Osteoblast (primary cell): ENCODE measurements around the gene R3HCC1L. TPM values are rescaled to one million over a fixed set of nuclear protein-coding genes. Genes with fewer than 3 reads are reported as not detected.

Experiments
- DNase-seq: peaks from one replicate; pipeline ENCODE4 v3.0.0; 2011; ENCODE audit warnings: low spot score, mixed read lengths; ENCODE audit not compliant: insufficient read length; ENCODE audit errors: missing footprints
- H2AFZ ChIP-seq: 2 replicates; pipeline ENCODE4 v1.6.0; 2011; ENCODE audit warnings: mild to moderate bottlenecking, low read length
- H3K27ac ChIP-seq: 2 replicates; pipeline ENCODE4 v1.5.1; 2011; ENCODE audit warnings: mild to moderate bottlenecking, low read depth, low read length, moderate library complexity
- H3K27me3 ChIP-seq: 2 replicates; pipeline ENCODE4 v1.6.0; 2012; ENCODE audit warnings: mild to moderate bottlenecking, control low read depth, inconsistent platforms, low read length, moderate library complexity; ENCODE audit not compliant: insufficient read depth
- H3K36me3 ChIP-seq: 2 replicates; pipeline ENCODE4 v1.5.1; 2011; ENCODE audit warnings: mild to moderate bottlenecking, low read length, control low read depth, moderate library complexity; ENCODE audit not compliant: insufficient read depth
- H3K4me1 ChIP-seq: 2 replicates; pipeline ENCODE4 v1.5.1; 2011; ENCODE audit warnings: mild to moderate bottlenecking, low read length, control low read depth, moderate library complexity; ENCODE audit not compliant: insufficient read depth
- H3K4me2 ChIP-seq: 2 replicates; pipeline ENCODE4 v1.6.0; 2011; ENCODE audit warnings: mild to moderate bottlenecking, low read length; ENCODE audit not compliant: insufficient read depth
- H3K4me3 ChIP-seq: fragments of 200-600 bp; sonication (generic); 3 replicates; pipeline ENCODE4 v1.5.1; 2012; ENCODE audit warnings: mild to moderate bottlenecking, low read length, inconsistent platforms; ENCODE audit not compliant: insufficient read depth
- H3K79me2 ChIP-seq: 2 replicates; pipeline ENCODE4 v1.6.0; 2012; ENCODE audit warnings: mild to moderate bottlenecking, low read length, control low read depth, inconsistent platforms; ENCODE audit not compliant: insufficient read depth
- H3K9me3 ChIP-seq: 2 replicates; pipeline ENCODE4 v1.5.1; 2011; ENCODE audit warnings: low read depth, low read length, control low read depth
- H4K20me1 ChIP-seq: 2 replicates; pipeline ENCODE4 v1.6.0; 2012; ENCODE audit warnings: mild to moderate bottlenecking, low read length, control low read depth; ENCODE audit not compliant: insufficient read depth
- CTCF ChIP-seq: IDR thresholded peaks from 2 replicates; pipeline ENCODE4 v1.5.1; 2011; ENCODE audit warnings: mild to moderate bottlenecking, low read depth, low read length, moderate library complexity; ENCODE audit errors: extremely low read depth
- total RNA-seq: library from RNA; depleted of rRNA; stranded (reverse); fragments of >200 nt; gene quantifications from 2 replicates; pipeline ENCODE4 v1.2.3, GENCODE V29; 2012

Gene R3HCC1L
- total RNA-seq, 1 donor = 15.9 TPM

- Histone ChIP-seq H4K20me1 (no peaks in the 10 kb centered on the region), H3K27ac (no peak overlapping the region), H3K36me3 (no peaks in the 10 kb centered on the region), H2AFZ (no peak overlapping the region), H3K27me3 (no peaks in the 10 kb centered on the region), H3K79me2 (no peaks in the 10 kb centered on the region), H3K4me1 (no peaks in the 10 kb centered on the region), H3K9me3 (no peaks in the 10 kb centered on the region), H3K4me3 (no peak overlapping the region), H3K4me2 (no peak overlapping the region)
- DNase-seq = no peak
- TF ChIP-seq CTCF = no peak
Observed at GRCh38 chr10:98101366-98101765, 33.1 kb upstream of the R3HCC1L start.

- no peak overlapping the region for H3K27ac ChIP-seq
- H3K9me3 ChIP-seq = no peaks in the 10 kb centered on the region
- H3K4me2 ChIP-seq = no peak overlapping the region
- H3K4me1 ChIP-seq = no peaks in the 10 kb centered on the region
- H4K20me1 ChIP-seq = no peaks in the 10 kb centered on the region
- H2AFZ ChIP-seq = no peak overlapping the region
- no peak for DNase-seq
- peaks cover 4% of the 10 kb centered on the region for H3K27me3 ChIP-seq
- no peaks in the 10 kb centered on the region for H3K79me2 ChIP-seq
- no peak overlapping the region for H3K4me3 ChIP-seq
- no peak for TF ChIP-seq CTCF
- H3K36me3 ChIP-seq = no peaks in the 10 kb centered on the region
Observed at GRCh38 chr10:98104125-98104524, 30.3 kb upstream of the R3HCC1L start.

- Histone ChIP-seq H4K20me1 (no peaks in the 10 kb centered on the region), H2AFZ (no peak overlapping the region), H3K27me3 (peaks cover 4% of the 10 kb centered on the region), H3K27ac (no peak overlapping the region), H3K4me2 (no peak overlapping the region), H3K4me1 (no peaks in the 10 kb centered on the region), H3K4me3 (no peak overlapping the region), H3K9me3 (no peaks in the 10 kb centered on the region), H3K36me3 (no peaks in the 10 kb centered on the region), H3K79me2 (no peaks in the 10 kb centered on the region)
- TF ChIP-seq CTCF = no peak
- DNase-seq = no peak
Observed at GRCh38 chr10:98106531-98106930, 27.9 kb upstream of the R3HCC1L start.

GRCh38 chr10:98107644-98108430, 26.6 kb upstream of the R3HCC1L start:
- no peak overlapping the region for H3K4me2 ChIP-seq
- no peak overlapping the region for H3K4me3 ChIP-seq
- no peaks in the 10 kb centered on the region for H3K36me3 ChIP-seq
- H4K20me1 ChIP-seq = no peaks in the 10 kb centered on the region
- H3K79me2 ChIP-seq = no peaks in the 10 kb centered on the region
- no peaks in the 10 kb centered on the region for H3K9me3 ChIP-seq
- H3K27ac ChIP-seq = no peak overlapping the region
- no peak overlapping the region for H2AFZ ChIP-seq
- no peak for TF ChIP-seq CTCF
- H3K4me1 ChIP-seq = no peaks in the 10 kb centered on the region
- no peak for DNase-seq
- peaks cover 4% of the 10 kb centered on the region for H3K27me3 ChIP-seq
